ENCODE data around the gene CCDC93.
"Not testable (repeated sequence)": the region's sequence is repeated elsewhere in the genome, so short reads cannot be mapped to it uniquely, and the experiment has no call there.

Gene CCDC93

DNA sequence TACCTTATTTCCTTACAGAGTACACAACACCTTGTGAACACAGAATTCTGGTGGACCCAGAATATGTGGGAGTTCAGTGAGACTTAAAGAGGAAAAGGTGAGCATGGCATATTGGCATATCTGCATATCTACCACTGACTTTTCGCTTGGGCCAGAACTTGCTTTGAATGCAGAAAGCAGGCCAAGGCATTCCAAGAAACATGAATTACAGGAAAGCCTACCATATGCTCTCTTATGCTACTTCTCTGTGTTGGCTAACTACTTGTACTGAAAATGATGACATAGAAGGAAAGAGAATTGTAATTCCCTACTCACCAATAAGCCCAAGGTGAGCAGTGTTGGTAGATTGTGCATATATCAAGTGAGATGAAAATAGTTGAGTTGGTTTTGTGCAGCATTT is 31.4 kb upstream of the CCDC93 start:
- DNase-seq (ENCODE audit: low spot score), result no peak

DNA sequence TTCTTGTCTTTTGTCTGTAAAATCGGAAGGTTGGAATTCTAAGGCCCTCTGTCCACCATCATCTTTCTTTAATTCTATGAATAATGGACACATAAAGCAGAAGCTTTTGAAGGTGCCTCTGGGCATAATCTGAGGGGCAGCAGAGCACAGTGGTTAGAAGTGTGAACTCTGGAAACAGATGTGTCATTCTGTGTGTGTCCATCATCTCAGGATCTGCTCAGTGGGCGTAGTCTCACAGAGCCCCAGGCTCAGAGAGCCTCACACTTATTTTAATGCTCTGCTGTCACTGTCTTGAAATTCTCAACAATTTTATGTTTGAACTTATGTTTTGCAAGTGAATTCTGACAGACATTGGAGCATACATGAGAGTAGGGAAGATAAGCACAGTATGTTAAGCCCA is 31.0 kb upstream of the CCDC93 start:
- no peak for DNase-seq (ENCODE audit: low spot score)

DNA sequence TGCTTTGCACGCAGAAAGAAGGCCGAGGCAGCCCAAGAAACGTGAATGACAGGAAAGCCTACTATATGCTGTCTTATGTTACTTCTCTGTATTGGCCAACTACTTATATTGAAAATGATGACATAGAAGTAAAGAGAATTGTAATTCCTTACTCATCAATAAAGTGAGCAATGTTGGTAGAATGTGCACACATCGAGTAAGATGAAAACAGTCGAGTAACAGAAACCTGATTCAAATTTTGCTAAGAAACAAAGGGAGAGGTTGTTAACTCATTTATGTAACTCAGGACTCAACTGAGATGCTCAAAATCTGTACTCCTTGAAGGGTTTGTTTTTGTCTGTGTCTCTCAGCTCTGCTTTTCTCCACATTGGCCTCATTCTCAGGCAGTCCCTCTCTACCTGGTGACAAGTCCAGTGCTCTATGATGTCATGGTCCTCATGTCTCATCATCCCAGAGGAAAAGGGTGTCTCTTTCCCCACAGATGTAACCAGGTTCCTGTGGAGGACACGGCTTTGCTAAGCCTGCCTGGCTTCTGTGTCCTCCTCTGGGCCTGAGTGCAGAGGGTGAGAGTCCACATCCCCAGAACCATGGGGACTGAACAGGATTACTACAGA is 30.3 kb upstream of the CCDC93 start:
- DNase-seq (ENCODE audit: low spot score), result no peak

DNA sequence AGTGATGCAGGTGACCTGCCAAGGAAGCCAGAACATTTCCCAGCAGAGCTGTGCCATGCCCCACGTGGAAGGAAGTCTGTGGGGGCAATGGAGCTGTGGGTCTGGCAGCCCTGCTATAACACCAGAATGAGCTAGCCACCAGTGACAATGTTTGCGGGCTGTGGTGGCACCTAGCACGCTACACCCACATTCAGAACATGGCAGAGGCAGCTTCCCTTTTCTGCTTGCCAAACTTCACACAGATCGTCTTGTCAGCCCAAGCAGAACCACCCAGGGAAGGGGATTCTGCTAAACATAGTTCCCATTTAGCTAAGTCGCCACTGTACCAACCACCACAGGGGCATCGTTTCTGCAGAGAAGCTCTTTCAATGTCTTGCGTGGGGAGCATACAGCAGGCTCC is 27.0 kb upstream of the CCDC93 start:
- no peak for DNase-seq (ENCODE audit: low spot score)

DNA sequence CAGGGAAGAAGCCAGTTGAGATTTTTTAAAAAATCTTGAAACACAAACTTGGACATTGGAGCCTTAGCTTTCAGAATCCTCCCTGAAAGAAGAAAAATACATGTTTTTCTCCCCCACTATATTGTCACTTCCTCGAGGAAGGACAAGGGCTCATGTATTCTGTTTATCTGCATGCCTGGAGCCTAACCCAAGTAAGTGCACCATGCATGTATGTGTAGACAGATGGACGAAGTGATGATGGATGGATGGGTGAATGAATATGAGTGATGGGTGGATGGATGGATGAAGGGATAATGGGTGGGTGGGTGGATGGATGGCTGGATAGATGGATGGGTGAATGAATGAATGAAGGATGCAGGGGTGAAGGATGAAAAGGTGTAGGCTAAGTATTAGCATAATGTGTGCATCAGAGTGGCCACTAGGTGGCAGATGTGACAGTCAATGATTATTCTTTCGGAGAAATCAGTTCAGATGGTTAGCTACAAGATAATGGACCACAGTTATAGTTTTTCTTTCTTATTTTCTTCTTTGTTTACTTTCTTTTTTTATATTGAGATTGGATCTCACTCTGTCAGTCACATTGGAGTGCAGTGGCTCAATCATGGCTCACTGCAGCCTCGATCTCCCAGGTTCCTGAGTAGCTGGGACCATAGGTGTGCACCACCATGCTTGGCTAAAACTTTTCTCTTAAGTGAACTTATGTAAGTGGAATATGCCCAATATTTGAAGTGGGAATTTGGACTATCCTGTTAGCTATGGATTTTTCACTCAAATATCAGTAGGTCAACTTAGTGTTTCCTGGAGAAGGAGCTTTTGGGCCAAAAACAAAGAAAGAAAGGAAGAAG is 18.5 kb upstream of the CCDC93 start:
- DNase-seq (ENCODE audit: low spot score), result peak; percentile 41

DNA sequence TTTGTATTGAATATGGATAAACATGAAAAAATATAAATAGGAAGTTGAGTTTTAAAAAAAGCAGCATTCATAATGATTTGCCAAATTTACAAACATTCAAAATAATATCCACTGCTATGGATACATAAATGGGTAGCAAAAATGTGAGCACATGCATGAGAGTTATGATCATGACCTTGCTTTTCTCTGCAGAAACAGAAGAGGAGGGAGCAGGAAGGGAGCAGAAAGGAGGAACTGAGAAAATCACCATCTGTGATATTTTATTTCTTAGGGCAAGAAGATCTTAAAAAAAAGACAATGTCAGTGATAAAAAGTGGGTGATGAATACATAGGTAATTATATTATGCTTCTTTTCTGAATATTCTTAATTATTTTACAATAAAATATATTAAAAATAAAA is 17.7 kb upstream of the CCDC93 start:
- no peak for DNase-seq (ENCODE audit: low spot score)

DNA sequence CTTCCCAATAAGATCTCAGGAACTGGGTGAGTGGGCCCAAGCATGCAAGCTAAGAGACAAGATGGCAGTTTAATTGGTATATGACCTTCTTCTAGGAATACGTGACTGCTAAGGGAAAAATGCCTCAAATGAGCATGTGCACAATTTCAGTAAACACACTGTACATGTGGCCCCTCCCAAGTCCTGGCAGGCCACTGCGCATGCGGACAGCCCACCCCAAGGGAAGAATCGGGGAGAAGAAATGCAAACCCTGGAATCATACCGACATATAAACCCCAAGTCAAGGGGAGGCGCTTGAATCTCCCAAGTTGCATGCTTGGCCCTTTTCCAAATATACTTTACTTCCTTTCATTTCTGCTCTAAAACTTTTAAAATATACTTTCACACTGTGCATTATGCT is 15.2 kb upstream of the CCDC93 start:
- DNase-seq (ENCODE audit: low spot score), result no peak

DNA sequence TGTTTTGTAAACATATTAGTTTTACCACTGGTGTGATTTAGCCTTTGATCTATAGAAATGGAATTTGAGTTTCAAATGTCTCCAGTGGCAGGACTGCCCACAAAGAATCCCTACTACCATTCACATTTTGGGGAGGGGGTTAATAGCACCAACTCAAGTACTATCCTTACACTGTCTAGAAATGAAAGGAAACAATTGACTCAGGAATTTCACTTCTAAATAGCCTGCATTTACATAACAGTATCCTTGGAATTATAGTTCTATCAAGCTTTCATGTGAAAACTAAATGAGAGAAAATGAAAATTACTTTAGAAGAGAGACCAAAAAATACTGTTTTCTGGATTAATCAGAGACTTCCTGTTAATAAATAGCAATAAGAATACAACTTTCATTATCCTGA is 7.5 kb upstream of the CCDC93 start:
- no peak for DNase-seq (ENCODE audit: low spot score)

DNA sequence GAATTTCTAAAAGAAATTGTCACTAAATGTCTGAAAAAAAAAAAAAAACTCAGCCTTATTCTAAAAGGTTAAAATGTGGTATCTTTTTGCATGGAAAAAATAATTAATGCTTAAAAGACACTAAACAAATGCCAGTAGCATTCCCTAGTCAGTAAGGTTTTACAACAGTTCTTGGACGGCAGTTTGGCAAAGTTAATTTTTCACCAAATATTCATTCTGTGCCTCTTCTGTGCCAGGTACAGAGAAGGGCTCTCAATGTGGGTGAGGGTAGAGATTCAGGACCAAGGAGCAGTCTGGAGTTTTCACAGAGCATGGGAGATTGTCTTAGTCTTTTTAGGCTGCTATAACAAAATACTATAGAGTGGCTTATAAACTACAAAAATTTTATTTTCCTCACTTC is 6.0 kb upstream of the CCDC93 start:
- no peak for DNase-seq (ENCODE audit: low spot score)

DNA sequence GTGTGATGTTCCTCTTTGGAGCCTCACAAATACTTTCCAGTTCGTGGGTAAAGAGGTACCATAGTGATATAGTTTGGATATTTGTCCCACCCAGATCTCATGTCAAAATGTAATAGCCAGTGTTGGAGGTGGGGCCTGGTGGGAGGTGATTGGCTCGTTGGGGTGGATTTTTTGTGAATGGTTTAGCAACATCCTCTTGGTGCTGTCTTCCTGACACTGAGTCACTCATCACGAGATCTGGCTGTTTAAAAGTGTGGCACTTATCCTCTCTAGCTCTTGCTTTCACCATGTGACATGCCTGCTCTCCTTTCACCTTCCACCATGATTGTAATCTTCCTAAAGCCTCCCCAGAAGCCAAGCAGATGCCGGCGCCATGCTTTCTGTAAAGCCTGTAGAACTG is 3.0 kb upstream of the CCDC93 start:
- no peak for DNase-seq (ENCODE audit: low spot score)

DNA sequence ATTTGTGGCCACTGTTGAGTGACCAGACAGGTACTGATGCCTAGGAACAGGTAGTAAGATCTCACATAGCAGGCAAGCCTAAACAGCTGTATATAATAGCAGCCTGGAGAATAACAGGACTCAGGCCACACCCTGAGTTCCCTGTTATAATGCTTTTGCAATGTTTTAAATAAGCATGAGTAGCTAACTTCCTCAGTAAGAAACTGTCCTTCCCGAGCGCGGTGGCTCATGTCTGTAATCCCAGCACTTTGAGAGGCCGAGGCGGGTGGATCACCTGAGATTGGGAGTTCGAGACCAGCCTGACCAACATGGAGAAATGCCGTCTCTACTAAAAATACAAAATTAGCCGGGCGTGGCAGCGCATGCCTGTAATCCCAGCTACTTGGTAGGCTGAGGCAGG is 1.9 kb upstream of the CCDC93 start:
- not testable (repeated sequence) for DNase-seq (ENCODE audit: low spot score)

DNA sequence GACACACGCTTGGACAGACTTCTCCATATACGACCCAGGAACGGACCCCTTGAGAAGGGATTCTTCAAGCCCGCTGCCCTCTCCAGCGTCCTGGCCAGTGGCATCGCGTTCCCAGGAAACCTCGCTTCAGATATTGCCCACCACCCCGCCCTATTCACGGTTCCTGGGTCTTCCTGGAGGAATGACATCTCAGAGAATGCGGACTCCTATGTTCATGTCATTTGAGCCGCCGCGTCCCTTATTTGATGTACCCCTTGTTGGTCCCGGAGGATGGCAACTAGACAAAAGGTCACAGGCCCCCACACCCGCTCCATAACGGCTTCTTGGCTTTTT is 588 bp upstream of the CCDC93 start:
- no peak for DNase-seq (ENCODE audit: low spot score)

DNA sequence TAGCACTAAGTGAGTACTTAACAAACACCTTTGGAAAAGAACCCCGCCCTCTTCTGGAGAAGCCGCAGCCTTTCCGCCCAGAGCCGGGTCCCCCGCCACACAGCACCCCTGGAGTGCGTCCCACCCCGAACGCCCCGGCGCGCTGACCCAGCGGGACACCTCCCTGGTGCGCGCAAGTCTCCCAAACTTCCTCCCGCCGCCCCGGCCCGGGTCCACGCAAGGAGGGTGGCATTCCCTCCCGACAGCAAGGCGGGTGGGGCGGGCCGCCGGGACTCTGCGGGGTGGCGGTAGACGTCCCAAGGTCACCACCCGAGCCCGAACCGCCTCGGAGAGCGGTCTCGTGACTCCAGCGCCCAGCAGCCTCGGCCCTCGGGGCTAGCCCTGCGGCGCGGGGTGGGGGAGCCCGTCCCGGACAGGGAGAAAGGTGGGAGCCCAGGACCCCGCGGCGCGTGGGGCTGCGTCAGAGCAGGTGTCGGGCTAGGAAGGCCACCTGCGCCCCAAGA is 598 bp downstream of the CCDC93 start:
- peak; percentile 13 for DNase-seq (ENCODE audit: low spot score)

DNA sequence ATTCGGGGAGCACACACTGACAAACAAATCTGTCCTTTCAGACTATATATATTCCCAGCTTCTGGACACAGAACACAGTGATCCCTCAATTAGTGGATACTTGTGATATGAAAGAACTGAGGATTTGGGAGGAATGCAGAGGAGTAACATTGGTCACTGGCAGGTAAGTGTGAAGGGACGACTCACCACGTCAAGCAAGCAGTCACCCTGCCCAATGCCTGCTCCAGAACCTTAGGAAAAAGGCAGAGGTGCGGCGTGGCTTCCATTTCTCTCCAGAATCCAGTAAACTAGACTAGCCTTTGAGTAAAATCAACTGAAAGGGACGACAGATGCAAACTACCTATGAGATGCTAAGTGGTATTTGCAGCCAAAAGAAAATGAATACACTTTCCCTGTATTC is 1.1 kb downstream of the CCDC93 start:
- DNase-seq (ENCODE audit: low spot score), result no peak

DNA sequence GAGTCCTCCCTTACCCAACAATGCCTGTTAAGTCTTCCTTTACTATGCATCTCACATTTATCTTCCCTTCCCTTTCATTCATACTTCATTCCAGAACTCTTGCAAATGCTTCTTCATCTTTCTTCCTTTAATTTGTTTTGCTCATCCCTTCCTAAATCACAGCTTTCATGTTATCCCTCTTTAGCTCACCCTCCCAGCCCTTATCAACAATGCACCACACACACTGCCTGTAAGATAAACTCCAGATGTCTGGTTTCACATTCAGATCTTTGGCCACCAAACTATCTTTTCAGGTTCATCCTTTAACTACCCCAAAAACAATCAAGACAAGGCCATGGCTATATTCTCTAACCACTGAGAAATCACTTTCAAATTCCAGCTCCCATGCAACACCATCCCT is 3.4 kb downstream of the CCDC93 start:
- no peak for DNase-seq (ENCODE audit: low spot score)

DNA sequence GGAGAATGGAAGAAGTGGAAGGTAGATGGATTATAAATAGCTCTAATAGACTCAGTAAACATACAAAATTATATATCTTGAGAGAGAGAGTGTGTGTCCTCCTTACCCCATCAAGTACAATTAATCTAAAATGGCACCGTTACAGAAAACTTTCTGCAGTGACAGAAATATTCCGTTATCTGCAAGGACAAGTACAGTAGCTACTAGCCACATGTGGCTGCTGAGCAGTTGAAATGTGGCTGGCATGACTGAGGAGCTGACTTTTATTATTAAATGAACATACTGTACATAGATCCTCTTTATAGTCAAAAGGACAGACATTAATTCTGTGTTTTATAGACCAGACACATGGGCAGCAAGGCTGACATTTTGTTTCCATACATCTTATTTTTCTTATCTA is 7.0 kb downstream of the CCDC93 start:
- DNase-seq (ENCODE audit: low spot score), result no peak

DNA sequence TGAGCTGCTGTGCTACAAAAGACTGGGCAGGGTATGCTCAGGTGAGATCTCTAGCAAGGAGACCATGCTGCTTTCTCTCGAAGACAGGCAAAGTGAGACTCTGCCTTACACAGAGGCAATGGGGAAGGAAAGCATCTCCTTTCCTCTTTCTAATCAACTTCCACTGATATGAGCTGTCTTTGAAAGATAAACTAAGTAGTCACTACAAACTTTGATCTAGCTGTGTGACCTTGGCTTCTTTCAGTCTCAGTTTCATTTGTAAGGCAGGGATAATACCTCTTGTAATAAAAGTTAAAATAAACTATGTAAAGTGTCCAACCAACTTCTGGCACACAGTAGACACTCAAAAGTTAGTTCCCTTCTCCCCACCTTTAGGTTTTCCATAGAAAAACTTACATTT is 7.5 kb downstream of the CCDC93 start:
- no peak for DNase-seq (ENCODE audit: low spot score)

DNA sequence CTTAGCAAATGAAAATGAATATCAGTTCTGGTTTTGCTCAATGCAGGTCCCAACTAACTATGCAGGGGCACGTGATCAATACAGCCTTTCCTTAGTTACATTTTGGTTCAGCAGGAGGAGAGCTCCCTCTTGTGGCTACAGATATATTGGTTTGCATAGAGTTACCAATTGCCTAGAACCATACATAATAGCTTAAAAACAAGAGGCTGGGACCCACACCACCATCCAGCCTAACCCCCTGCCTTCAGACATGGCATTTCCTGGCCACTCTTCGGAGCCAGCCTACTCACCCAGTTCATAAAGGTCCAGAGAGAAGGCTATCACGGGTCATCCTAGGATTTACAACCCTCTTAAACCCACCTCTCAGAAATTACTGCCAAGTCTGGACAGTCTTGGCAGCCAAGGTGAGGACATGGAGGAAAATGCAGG is 10.5 kb downstream of the CCDC93 start:
- peak; percentile 84 for DNase-seq (ENCODE audit: low spot score)

DNA sequence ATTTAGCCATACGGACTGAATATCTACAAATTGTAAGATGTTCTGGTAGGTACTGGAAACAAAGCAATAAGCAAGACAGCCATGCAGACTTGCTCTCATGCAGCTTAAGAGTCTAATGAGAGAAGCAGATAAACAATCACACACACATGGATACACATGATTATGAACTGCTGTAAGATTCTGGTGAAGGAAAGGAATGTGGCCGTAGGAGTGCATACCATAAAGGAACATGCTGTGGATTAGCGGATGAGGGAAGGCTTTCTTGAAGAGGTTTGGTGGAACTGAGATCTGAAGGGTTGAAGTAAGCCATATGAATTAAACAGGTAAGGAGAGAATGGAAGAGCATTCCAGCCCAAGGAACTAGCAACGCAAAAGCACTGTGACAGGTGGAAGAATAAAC is 13.8 kb downstream of the CCDC93 start:
- DNase-seq (ENCODE audit: low spot score), result no peak

DNA sequence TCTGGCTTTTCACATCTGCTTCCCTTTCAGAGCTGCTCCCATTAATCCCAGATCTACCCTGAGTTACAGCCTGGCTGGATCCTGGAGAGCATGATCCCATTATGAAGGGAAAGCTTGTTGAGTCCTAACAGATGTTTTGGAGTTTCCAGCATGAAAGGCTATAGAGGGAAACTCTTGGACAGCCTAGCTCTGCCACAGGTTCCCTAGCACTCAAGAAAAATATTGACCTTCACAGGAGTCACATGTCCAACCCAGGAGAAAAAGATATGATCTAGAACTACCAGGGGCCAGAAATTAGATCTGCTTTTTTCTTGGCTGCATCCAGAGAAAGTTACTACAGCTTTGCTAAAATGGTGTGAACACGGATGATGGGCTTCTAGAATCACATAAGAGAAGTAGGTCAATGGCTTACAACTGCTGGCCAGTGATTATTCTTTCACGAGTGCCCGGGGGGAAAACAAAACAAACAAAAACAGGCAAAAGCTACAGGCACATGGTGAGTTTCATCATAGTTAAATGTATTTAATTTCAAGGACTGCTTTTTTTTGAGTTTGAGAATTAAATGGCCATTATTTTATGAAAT is 15.9 kb downstream of the CCDC93 start:
- DNase-seq (ENCODE audit: low spot score), result no peak

DNA sequence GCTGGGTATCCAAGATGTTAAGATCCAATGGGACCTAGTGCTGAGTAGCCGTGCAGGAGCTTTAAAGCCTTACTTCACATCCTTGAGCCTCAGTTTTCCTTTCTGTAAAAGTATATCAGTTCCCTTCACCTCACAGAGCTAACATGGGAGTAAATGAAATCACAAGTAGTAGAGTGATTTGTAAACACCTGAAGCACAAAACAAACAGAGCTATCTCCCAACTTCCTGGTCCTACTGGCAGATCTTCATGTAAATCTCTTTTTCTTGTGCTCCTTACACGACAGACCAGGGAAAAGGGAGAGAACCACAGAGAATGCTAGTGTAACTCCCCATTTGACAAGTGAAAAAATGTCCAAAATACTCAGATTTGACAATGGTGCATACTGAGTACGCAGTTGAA is 17.3 kb downstream of the CCDC93 start:
- no peak for DNase-seq (ENCODE audit: low spot score)

DNA sequence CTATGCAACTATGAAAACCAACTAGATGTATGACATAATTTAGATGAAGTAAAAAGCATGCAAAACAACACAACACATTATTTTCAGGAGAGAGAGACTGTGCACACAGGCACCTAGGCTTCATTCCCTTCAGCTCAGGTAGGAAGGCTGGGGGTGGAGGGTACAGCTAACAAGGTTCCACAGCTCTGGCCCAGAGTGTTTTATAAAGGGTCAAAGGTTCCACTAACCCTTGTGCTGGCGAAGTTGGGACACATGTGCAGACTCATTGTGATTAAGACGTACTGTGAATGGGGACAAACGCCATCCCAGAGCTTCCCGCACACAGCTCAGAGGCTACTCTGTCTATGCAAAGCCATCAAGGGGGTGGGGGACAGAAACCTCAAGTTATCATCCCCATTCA is 19.1 kb downstream of the CCDC93 start:
- no peak for DNase-seq (ENCODE audit: low spot score)

DNA sequence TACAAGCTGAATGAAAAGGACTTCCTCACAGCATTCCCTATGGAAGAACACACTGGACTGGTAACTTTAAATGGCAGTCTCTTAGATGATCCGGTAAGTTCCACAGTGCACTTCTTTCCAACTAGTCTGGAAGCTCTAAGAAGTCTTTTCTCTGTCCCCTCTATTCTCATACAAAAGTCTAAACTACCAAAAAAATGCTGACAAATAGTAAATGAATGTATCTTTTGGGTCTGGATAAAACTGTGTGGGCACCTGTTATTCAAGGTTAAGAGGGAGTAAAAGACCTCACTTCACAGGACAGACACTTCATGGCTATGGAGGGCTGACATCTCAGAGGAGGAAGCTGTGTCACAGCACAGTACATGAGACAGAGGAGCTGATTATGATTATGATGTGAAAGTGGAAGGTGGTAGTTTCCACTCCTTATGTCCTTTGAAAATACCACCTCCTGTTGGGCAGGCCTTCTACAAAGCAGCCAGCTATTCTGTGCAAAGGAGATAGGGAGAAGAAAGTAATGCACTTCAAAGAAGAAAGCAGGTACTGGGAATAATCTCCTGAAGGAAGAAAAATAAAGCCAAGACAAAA is 23.9 kb downstream of the CCDC93 start:
- no peak for DNase-seq (ENCODE audit: low spot score)

Measured in hematopoietic multipotent progenitor cell treated with erythropoietin and hydrocortisone succinate and interleukin-3 and kit ligand, for 15 days (in vitro differentiated cells).